PFSK-1 (cell line): ENCODE measurements around the gene PHC1.

Experiments used
- FOXP2 ChIP-seq: optimal IDR thresholded peaks from 2 replicates; pipeline ENCODE3; 2011; ENCODE audit warnings: borderline replicate concordance, control low read depth, inconsistent platforms; ENCODE audit not compliant: insufficient read depth; ENCODE audit errors: extremely low read length, extremely low read depth
- POLR2AphosphoS5 ChIP-seq: IDR thresholded peaks from 2 replicates; pipeline ENCODE4 v1.6.1; 2012; ENCODE audit warnings: low read depth, mild to moderate bottlenecking, control low read depth, low read length, moderate library complexity
- SIN3A ChIP-seq: IDR thresholded peaks from 2 replicates; pipeline ENCODE4 v1.6.1; 2012; ENCODE audit warnings: mild to moderate bottlenecking, low read length, moderate library complexity, borderline replicate concordance; ENCODE audit not compliant: insufficient read depth
- TAF1 ChIP-seq: IDR thresholded peaks from 2 replicates; pipeline ENCODE4 v1.6.1; 2012; ENCODE audit warnings: low read length, control low read depth, borderline replicate concordance; ENCODE audit not compliant: insufficient read depth
- TF ChIP-seq, protein P1 (sequence below), 2 experiments: IDR thresholded peaks; 2 replicates each; pipeline versions ENCODE4 v1.6.1 to v1.8.0; 2011 to 2012; ENCODE audit warnings: low read depth in 2 of 2, low read length in 2 of 2, control low read depth in 1 of 2, inconsistent platforms in 1 of 2, mild to moderate bottlenecking in 1 of 2, moderate library complexity in 1 of 2; ENCODE audit not compliant: insufficient read depth in 1 of 2

Gene PHC1

GRCh38 chr12:8922544-8922943 is 8.2 kb downstream of the PHC1 start:
- TF ChIP-seq POLR2AphosphoS5 (no peak), SIN3A (no peak), TAF1 (no peak), FOXP2 (no peak)
- TF ChIP-seq, protein P1, sequence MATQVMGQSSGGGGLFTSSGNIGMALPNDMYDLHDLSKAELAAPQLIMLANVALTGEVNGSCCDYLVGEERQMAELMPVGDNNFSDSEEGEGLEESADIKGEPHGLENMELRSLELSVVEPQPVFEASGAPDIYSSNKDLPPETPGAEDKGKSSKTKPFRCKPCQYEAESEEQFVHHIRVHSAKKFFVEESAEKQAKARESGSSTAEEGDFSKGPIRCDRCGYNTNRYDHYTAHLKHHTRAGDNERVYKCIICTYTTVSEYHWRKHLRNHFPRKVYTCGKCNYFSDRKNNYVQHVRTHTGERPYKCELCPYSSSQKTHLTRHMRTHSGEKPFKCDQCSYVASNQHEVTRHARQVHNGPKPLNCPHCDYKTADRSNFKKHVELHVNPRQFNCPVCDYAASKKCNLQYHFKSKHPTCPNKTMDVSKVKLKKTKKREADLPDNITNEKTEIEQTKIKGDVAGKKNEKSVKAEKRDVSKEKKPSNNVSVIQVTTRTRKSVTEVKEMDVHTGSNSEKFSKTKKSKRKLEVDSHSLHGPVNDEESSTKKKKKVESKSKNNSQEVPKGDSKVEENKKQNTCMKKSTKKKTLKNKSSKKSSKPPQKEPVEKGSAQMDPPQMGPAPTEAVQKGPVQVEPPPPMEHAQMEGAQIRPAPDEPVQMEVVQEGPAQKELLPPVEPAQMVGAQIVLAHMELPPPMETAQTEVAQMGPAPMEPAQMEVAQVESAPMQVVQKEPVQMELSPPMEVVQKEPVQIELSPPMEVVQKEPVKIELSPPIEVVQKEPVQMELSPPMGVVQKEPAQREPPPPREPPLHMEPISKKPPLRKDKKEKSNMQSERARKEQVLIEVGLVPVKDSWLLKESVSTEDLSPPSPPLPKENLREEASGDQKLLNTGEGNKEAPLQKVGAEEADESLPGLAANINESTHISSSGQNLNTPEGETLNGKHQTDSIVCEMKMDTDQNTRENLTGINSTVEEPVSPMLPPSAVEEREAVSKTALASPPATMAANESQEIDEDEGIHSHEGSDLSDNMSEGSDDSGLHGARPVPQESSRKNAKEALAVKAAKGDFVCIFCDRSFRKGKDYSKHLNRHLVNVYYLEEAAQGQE (IDR thresholded peaks at IDR 0.05; ENCODE audit: insufficient read depth in 1 of 2, low read depth in 2 of 2, low read length in 2 of 2): no peak

- TF ChIP-seq TAF1 (no peak), FOXP2 (no peak), SIN3A (no peak), POLR2AphosphoS5 (no peak)
- TF ChIP-seq, protein P1 (IDR thresholded peaks at IDR 0.05; ENCODE audit: insufficient read depth in 1 of 2, low read depth in 2 of 2, low read length in 2 of 2): no peak
These were observed 22.4 kb downstream of the PHC1 start for GRCh38 chr12:8936735-8937134.

DNA sequence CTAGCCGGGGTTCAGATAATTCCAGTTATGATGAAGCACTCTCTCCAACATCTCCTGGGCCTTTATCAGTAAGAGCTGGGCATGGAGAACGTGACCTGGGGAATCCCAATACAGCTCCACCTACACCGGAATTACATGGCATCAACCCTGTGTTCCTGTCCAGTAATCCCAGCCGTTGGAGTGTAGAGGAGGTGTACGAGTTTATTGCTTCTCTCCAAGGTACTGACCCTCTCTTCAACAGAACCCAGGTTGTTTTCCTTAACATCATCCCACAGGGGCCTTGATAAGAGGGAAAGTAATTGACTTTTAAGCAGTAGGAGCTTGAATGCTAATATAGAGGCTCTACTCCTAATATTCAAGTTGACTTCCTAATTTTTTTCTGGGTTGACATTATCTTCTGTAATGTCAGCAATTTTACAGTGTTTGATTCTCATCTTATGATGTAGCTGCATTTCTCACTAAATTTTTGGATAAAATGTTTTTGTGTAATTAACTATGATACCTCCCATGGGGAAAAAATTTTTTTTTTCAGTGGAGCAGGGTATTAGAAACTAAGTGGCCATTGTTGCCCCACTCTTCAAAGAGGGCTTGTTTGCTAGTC is 23.6 kb downstream of the PHC1 start:
- TF ChIP-seq, protein P1 (IDR thresholded peaks at IDR 0.05; ENCODE audit: insufficient read depth in 1 of 2, low read depth in 2 of 2, low read length in 2 of 2): peak; percentile 12 to 41; a peak in 1 of 4 replicates

- TF ChIP-seq POLR2AphosphoS5: no peak
These were observed 27.6 kb downstream of the PHC1 start for GRCh38 chr12:8941691-8942478.

DNA sequence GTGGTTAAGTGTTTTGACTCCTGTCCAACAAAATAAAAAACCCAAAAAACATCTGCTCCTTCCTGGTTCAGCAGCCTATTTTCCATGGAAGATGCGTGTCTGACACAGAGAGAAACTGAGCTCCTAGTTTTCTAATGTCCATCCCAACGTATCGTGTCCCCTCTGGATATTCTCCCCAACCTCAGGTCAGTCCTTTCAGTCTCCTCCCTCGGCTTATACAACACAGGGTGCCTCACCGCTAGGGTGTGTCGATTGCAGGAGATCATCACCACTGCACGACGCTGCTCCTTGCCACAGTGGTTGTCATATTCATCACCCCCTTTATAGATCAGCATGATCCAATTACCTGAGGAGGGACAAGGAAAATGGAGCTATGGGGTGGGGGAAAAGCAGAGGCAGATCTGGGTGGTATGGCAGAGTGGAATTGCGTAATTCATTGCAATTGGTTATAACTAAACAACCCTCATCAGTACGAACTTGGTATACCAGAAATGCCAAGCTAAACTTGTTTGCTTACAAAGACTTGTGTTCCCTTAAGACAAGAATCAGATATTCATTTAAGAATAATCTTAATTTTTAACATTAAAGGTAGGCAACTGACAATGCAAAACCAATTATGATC is 29.4 kb downstream of the PHC1 start:
- TF ChIP-seq POLR2AphosphoS5: no peak
- TF ChIP-seq, protein P1 (IDR thresholded peaks at IDR 0.05; ENCODE audit: insufficient read depth in 1 of 2, low read depth in 2 of 2, low read length in 2 of 2): no peak
- no peak for TF ChIP-seq FOXP2
- no peak for TF ChIP-seq TAF1
- TF ChIP-seq SIN3A: no peak
